Fibroblast of villous mesenchyme (primary cell): ENCODE data around the gene TTC17. TPM values are rescaled to one million over a fixed set of nuclear protein-coding genes. Genes with fewer than 3 reads are reported as not detected.

Source experiments
- DNase-seq: peaks from one replicate; pipeline ENCODE4 v3.0.0-alpha.2; 2010; ENCODE audit warnings: low read depth
- H3K4me3 ChIP-seq: 2 replicates; pipeline ENCODE4 v1.5.1; 2011; ENCODE audit warnings: low read depth, mild to moderate bottlenecking, low read length
- small RNA-seq: library from RNA; depleted of rRNA; stranded (forward); fragments of <200 nt; gene quantifications from one replicate; pipeline ENCODE3, GENCODE V24; 2012
- total RNA-seq: library from RNA; depleted of rRNA; stranded (reverse); fragments of >200 nt; gene quantifications from 2 replicates; pipeline ENCODE4 v1.2.3, GENCODE V29; 2012
- TF ChIP-seq, protein P1 (sequence below): IDR thresholded peaks from 2 replicates; pipeline ENCODE4 v1.5.1; 2012; ENCODE audit warnings: low read depth, mild to moderate bottlenecking, low read length; ENCODE audit not compliant: insufficient read depth

Gene TTC17
- total RNA-seq, 1 donor = 107 TPM

DNA sequence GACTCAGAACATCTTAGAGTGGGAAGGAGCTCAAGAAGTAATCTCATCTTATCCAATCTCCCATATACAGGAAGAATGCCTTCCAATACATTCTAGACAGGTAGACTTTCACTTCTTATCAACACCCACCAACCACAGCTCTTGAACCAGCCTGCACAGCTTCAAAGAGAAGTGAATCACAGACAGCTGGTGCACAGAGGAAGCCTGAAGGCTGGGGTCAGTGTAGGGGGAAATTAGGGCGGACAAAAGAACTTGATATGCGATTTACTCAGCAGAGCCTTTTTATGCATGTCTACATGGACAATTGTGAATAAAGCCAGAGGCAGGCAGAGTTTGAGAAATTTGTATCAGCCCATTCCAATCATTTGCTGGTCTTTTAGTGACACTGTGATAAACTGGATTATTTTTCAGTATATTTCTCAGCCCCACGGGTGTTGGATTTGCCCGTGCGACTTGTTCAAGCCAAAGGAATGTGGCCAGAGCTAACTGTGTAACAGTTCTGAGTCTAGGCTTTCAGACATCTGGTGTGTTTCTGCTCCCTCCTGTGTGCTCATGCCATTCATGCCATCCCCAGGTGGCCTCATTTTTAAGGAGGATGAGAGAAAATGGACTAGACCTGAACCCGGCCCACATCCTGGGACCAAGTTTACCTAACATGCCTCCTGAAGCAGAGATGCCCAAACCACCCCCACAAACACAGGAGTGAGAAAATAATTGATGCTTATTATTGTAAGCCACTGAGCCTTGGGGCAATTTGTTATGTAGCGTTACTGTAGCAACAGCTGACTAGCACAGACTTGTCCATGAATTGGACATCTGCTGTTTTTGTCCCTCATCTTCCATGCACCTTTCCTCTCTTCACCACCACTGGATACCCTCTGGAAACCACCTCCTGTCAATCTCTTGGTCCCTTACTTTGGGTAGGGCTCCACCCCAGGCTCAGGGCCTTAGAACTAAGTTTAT is 184.3 kb downstream of the TTC17 start:
- no peak overlapping the region for H3K4me3 ChIP-seq
- DNase-seq = no peak
- TF ChIP-seq, protein P1, sequence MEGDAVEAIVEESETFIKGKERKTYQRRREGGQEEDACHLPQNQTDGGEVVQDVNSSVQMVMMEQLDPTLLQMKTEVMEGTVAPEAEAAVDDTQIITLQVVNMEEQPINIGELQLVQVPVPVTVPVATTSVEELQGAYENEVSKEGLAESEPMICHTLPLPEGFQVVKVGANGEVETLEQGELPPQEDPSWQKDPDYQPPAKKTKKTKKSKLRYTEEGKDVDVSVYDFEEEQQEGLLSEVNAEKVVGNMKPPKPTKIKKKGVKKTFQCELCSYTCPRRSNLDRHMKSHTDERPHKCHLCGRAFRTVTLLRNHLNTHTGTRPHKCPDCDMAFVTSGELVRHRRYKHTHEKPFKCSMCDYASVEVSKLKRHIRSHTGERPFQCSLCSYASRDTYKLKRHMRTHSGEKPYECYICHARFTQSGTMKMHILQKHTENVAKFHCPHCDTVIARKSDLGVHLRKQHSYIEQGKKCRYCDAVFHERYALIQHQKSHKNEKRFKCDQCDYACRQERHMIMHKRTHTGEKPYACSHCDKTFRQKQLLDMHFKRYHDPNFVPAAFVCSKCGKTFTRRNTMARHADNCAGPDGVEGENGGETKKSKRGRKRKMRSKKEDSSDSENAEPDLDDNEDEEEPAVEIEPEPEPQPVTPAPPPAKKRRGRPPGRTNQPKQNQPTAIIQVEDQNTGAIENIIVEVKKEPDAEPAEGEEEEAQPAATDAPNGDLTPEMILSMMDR = no peak

Small RNA genes within 50 kb of the gene (small RNA-seq; reads per million reads assigned to genes)
- gene RF00019 (not detected), gene RN7SKP287 (not detected)

Other genes starting within 250 kb of the TTC17 start
- gene API5, start 46.9 kb upstream of the TTC17 start, total RNA-seq = 85.0 and 110 TPM in 2 replicates